K562 (cell line): ENCODE data around the gene SFRP5. TPM values are rescaled to one million over a fixed set of nuclear protein-coding genes. Genes with fewer than 3 reads are reported as not detected.

ENCODE experiments used
- CHD7 ChIP-seq: fragments of 200-600 bp; sonication (generic); IDR thresholded peaks from one replicate; pipeline ENCODE4 v1.6.1; 2012; ENCODE audit warnings: mild to moderate bottlenecking, low read depth, low read length, inconsistent platforms
- MGA ChIP-seq: fragments of 450-650 bp; IDR thresholded peaks from 2 replicates; pipeline ENCODE4 v1.6.1; 2016; ENCODE audit warnings: mild to moderate bottlenecking, moderate library complexity
- polyA plus RNA-seq, 8 experiments: library from polyadenylated mRNA; depleted of rRNA in 4 of 8; stranded (reverse) in 5 of 8; unstranded in 3 of 8; fragments of >200 nt; fragmentation: Nextera tagmentation in 2 of 8; fragmentation: Illumina TruSeq in 1 of 8; extraction: Ambion mirVana in 2 of 8; extraction: Trizol in 1 of 8; gene quantifications; 2 replicates each; pipeline versions ENCODE4 v1.2.1 to v1.2.3, GENCODE V29; 2011 to 2014; ENCODE audit warnings: inconsistent platforms in 1 of 8, missing spikeins in 1 of 8
- total RNA-seq, 7 experiments: library from RNA; depleted of rRNA in 6 of 7; stranded (reverse); fragments of >200 nt in 6 of 7; fragmentation: Illumina TruSeq in 2 of 7; extraction: Trizol in 2 of 7; gene quantifications; 2 replicates each; pipeline versions ENCODE4 v1.2.1 to v1.2.3, GENCODE V29; 2011 to 2021; ENCODE audit warnings: low replicate concordance in 1 of 7
- TF ChIP-seq, protein P1 (sequence below): IDR thresholded peaks from 2 replicates; pipeline ENCODE4 v1.6.1; 2014; ENCODE audit warnings: antibody characterized with exemption

SFRP5 gene
- total and polyA plus RNA-seq, 9 of the 15 experiments (the other 6 are each of a cell fraction or from before 2014, with no cell fraction given): 0.07 to 0.29 (median 0.13) TPM; not detected in 3

GRCh38 chr10:97729014-97729413 is 42.8 kb downstream of the SFRP5 start (continued):
- TF ChIP-seq CHD7: no peak
- TF ChIP-seq, protein P1, sequence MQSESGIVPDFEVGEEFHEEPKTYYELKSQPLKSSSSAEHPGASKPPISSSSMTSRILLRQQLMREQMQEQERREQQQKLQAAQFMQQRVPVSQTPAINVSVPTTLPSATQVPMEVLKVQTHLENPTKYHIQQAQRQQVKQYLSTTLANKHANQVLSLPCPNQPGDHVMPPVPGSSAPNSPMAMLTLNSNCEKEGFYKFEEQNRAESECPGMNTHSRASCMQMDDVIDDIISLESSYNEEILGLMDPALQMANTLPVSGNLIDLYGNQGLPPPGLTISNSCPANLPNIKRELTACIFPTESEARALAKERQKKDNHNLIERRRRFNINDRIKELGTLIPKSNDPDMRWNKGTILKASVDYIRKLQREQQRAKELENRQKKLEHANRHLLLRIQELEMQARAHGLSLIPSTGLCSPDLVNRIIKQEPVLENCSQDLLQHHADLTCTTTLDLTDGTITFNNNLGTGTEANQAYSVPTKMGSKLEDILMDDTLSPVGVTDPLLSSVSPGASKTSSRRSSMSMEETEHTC: no peak
- no peak for TF ChIP-seq MGA
